Measurements from ENCODE around the gene ASCC3.
A peak's percentile ranks its signal among the peaks of the same experiment; 100 is the strongest.

Gene ASCC3

DNA sequence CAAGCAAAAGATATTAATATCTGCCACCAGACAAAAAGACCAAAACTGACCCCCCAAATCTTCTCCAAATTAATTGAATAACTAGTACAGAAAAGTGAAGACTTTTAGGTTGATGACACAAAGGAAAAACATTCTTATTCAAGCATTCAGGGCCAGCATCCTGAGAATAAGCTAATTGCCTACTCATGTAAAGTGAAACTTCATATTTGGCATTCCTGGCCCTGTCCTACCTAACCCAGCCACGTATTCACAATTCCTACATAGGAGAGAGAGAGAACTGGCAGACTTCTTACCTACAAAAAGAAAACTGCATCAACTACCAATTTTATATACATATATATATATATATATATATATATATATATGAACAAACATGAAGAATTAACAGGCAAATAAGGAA lies 4.9 kb upstream of the ASCC3 start:
- Histone ChIP-seq H3K27me3 (ENCODE audit: control insufficient read depth in 1 of 2, insufficient read depth in 2 of 2, low read length in 2 of 2) (no peaks in the 10 kb centered on the region), H3K4me1 (ENCODE audit: control insufficient read depth in 1 of 2, insufficient read depth in 2 of 2, low read length in 2 of 2) (peaks cover 8 to 11% of the 10 kb centered on the region in 2 donors), H3K4me3 (ENCODE audit: low read depth in 1 of 2, low read length in 2 of 2) (no peak overlapping the region), H3K9ac (ENCODE audit: low read depth in 1 of 2, low read length in 2 of 2) (no peak overlapping the region), H3K9me3 (ENCODE audit: control insufficient read depth in 1 of 2, low read length in 2 of 2) (no peaks in the 10 kb centered on the region), H3K27ac (ENCODE audit: low read depth, low read length) (no peak overlapping the region), H3K36me3 (ENCODE audit: control insufficient read depth in 1 of 2, insufficient read depth in 2 of 2, low read length in 2 of 2) (no peaks in the 10 kb centered on the region)

DNA sequence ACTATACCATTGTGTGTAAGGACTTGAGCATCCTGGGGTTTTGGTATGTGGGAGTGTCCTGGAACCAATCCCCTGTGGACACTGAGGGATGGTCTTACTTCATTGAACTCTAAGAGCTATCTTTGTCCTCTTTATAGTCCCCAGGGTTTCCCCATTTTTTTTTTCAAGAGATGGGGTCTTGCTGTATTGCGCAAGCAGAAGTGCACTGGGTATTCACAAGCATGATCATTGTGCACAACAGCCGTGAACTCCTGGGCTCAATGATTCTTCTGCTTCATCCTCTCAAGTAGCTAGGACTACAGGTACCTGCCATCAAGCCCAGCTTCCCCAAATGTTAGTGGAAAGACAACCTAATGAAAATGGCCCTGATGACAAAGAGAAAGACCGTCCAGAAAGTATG lies 2.2 kb upstream of the ASCC3 start:
- H3K4me1 ChIP-seq (ENCODE audit: control insufficient read depth in 1 of 2, insufficient read depth in 2 of 2, low read length in 2 of 2), result peaks cover 22 to 31% of the 10 kb centered on the region in 2 donors
- H3K9me3 ChIP-seq (ENCODE audit: control insufficient read depth in 1 of 2, low read length in 2 of 2), result no peaks in the 10 kb centered on the region
- H3K36me3 ChIP-seq (ENCODE audit: control insufficient read depth in 1 of 2, insufficient read depth in 2 of 2, low read length in 2 of 2), result no peaks in the 10 kb centered on the region
- no peak overlapping the region for H3K9ac ChIP-seq (ENCODE audit: low read depth in 1 of 2, low read length in 2 of 2)
- H3K27me3 ChIP-seq (ENCODE audit: control insufficient read depth in 1 of 2, insufficient read depth in 2 of 2, low read length in 2 of 2), result no peaks in the 10 kb centered on the region
- H3K4me3 ChIP-seq (ENCODE audit: low read depth in 1 of 2, low read length in 2 of 2), result no peak overlapping the region
- no peak overlapping the region for H3K27ac ChIP-seq (ENCODE audit: low read depth, low read length)

DNA sequence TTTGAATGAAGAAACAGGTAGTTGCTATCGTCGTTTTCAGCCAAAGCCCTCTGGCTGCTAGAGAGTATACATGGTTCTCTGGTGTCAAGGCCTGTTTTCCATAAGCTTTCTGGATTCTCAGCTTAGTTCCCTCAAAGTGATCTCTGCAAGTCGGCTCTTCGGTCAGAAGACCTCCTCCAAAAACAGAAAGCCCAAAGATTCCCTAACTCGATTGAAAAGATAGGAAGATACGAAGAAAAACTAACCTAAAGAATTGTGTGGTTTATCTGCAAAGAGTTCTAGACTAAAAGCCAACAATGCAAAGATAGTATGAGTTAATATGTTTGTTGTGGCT lies 545 bp upstream of the ASCC3 start:
- H3K27ac ChIP-seq (ENCODE audit: low read depth, low read length), result peak overlapping the region; percentile 97

GRCh38 chr6:100880149-100880852 lies 828 bp downstream of the ASCC3 start:
- peak overlapping the region; percentile 92 to 93 for H3K4me3 ChIP-seq (ENCODE audit: low read depth in 1 of 2, low read length in 2 of 2)
- no peaks in the 10 kb centered on the region for H3K9me3 ChIP-seq (ENCODE audit: control insufficient read depth in 1 of 2, low read length in 2 of 2)
- no peaks in the 10 kb centered on the region for H3K36me3 ChIP-seq (ENCODE audit: control insufficient read depth in 1 of 2, insufficient read depth in 2 of 2, low read length in 2 of 2)
- no peaks in the 10 kb centered on the region for H3K27me3 ChIP-seq (ENCODE audit: control insufficient read depth in 1 of 2, insufficient read depth in 2 of 2, low read length in 2 of 2)
- H3K9ac ChIP-seq (ENCODE audit: low read depth in 1 of 2, low read length in 2 of 2), result peak overlapping the region; percentile 86 to 95
- peaks cover 22 to 50% of the 10 kb centered on the region in 2 donors for H3K4me1 ChIP-seq (ENCODE audit: control insufficient read depth in 1 of 2, insufficient read depth in 2 of 2, low read length in 2 of 2)
- peak overlapping the region; percentile 97 for H3K27ac ChIP-seq (ENCODE audit: low read depth, low read length)

More for the DNA sequence above, 545 bp upstream of the ASCC3 start:
- Histone ChIP-seq H3K9ac (ENCODE audit: low read depth in 1 of 2, low read length in 2 of 2) (peak overlapping the region; percentile 86 to 95), H3K4me3 (ENCODE audit: low read depth in 1 of 2, low read length in 2 of 2) (peak overlapping the region; percentile 92 to 93), H3K4me1 (ENCODE audit: control insufficient read depth in 1 of 2, insufficient read depth in 2 of 2, low read length in 2 of 2) (peaks cover 22 to 41% of the 10 kb centered on the region in 2 donors), H3K36me3 (ENCODE audit: control insufficient read depth in 1 of 2, insufficient read depth in 2 of 2, low read length in 2 of 2) (no peaks in the 10 kb centered on the region), H3K9me3 (ENCODE audit: control insufficient read depth in 1 of 2, low read length in 2 of 2) (no peaks in the 10 kb centered on the region), H3K27me3 (ENCODE audit: control insufficient read depth in 1 of 2, insufficient read depth in 2 of 2, low read length in 2 of 2) (no peaks in the 10 kb centered on the region)

GRCh38 chr6:100879317-100879716 lies 1.8 kb downstream of the ASCC3 start:
- H3K9me3 ChIP-seq (ENCODE audit: control insufficient read depth in 1 of 2, low read length in 2 of 2), result no peaks in the 10 kb centered on the region
- H3K4me1 ChIP-seq (ENCODE audit: control insufficient read depth in 1 of 2, insufficient read depth in 2 of 2, low read length in 2 of 2), result peaks cover 22 to 55% of the 10 kb centered on the region in 2 donors
- H3K27ac ChIP-seq (ENCODE audit: low read depth, low read length), result no peak overlapping the region
- H3K36me3 ChIP-seq (ENCODE audit: control insufficient read depth in 1 of 2, insufficient read depth in 2 of 2, low read length in 2 of 2), result no peaks in the 10 kb centered on the region
- H3K27me3 ChIP-seq (ENCODE audit: control insufficient read depth in 1 of 2, insufficient read depth in 2 of 2, low read length in 2 of 2), result no peaks in the 10 kb centered on the region
- no peak overlapping the region for H3K9ac ChIP-seq (ENCODE audit: low read depth in 1 of 2, low read length in 2 of 2)
- H3K4me3 ChIP-seq (ENCODE audit: low read depth in 1 of 2, low read length in 2 of 2), result no peak overlapping the region

DNA sequence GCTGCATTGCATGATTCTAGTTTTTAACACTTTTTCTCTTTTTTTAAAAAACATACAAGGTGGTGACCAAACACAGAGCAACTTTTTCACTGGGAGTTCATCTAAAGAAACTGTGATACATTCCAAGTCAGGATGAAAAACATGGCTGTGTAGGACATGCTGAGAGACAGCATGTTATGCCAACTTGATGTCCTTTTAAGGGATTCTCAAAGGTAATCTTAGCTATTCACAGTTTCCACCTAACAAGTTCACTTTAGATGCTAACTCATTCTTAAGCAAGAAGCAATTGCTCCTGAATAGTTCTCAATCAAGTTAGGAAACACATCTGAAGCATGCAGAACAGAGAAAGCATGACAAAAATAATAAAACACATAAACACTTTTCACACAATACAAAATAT lies 3.3 kb downstream of the ASCC3 start:
- no peak overlapping the region for H3K27ac ChIP-seq (ENCODE audit: low read depth, low read length)
- H3K9ac ChIP-seq (ENCODE audit: low read depth in 1 of 2, low read length in 2 of 2), result no peak overlapping the region
- peaks cover 22 to 55% of the 10 kb centered on the region in 2 donors for H3K4me1 ChIP-seq (ENCODE audit: control insufficient read depth in 1 of 2, insufficient read depth in 2 of 2, low read length in 2 of 2)
- no peaks in the 10 kb centered on the region for H3K36me3 ChIP-seq (ENCODE audit: control insufficient read depth in 1 of 2, insufficient read depth in 2 of 2, low read length in 2 of 2)
- no peaks in the 10 kb centered on the region for H3K9me3 ChIP-seq (ENCODE audit: control insufficient read depth in 1 of 2, low read length in 2 of 2)
- H3K4me3 ChIP-seq (ENCODE audit: low read depth in 1 of 2, low read length in 2 of 2), result no peak overlapping the region
- H3K27me3 ChIP-seq (ENCODE audit: control insufficient read depth in 1 of 2, insufficient read depth in 2 of 2, low read length in 2 of 2), result no peaks in the 10 kb centered on the region

GRCh38 chr6:100876251-100876650 lies 4.9 kb downstream of the ASCC3 start:
- no peak overlapping the region for H3K9ac ChIP-seq (ENCODE audit: low read depth in 1 of 2, low read length in 2 of 2)
- H3K9me3 ChIP-seq (ENCODE audit: control insufficient read depth in 1 of 2, low read length in 2 of 2), result no peaks in the 10 kb centered on the region
- H3K4me3 ChIP-seq (ENCODE audit: low read depth in 1 of 2, low read length in 2 of 2), result no peak overlapping the region
- no peaks in the 10 kb centered on the region for H3K27me3 ChIP-seq (ENCODE audit: control insufficient read depth in 1 of 2, insufficient read depth in 2 of 2, low read length in 2 of 2)
- H3K36me3 ChIP-seq (ENCODE audit: control insufficient read depth in 1 of 2, insufficient read depth in 2 of 2, low read length in 2 of 2), result peaks cover 0 to 3% of the 10 kb centered on the region in 2 donors
- peaks cover 14 to 44% of the 10 kb centered on the region in 2 donors for H3K4me1 ChIP-seq (ENCODE audit: control insufficient read depth in 1 of 2, insufficient read depth in 2 of 2, low read length in 2 of 2)
- H3K27ac ChIP-seq (ENCODE audit: low read depth, low read length), result no peak overlapping the region

DNA sequence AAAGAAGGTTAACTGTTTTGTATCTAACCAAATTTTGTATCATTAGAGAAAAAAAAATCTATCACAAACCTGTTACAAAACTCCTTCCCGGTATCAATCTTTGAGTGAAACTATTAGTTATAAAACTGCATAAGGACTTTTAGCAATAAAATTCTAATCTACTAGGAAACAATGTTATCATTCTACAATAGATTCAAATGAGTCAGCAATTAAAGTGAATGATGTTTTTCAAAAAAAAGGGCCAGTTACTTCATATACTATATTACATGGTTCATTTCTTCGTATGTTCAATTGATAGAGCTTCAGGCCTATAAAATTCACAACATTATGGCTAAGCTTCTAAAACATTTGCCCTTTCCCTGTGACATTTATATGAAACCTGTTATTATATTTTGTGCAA lies 15.6 kb downstream of the ASCC3 start:
- H3K9ac ChIP-seq (ENCODE audit: low read depth in 1 of 2, low read length in 2 of 2), result no peak overlapping the region
- H3K9me3 ChIP-seq (ENCODE audit: control insufficient read depth in 1 of 2, low read length in 2 of 2), result no peaks in the 10 kb centered on the region
- H3K36me3 ChIP-seq (ENCODE audit: control insufficient read depth in 1 of 2, insufficient read depth in 2 of 2, low read length in 2 of 2), result peaks cover 0 to 14% of the 10 kb centered on the region in 2 donors

GRCh38 chr6:100862063-100862462 lies 19.1 kb downstream of the ASCC3 start:
- Histone ChIP-seq H3K4me1 (ENCODE audit: control insufficient read depth in 1 of 2, insufficient read depth in 2 of 2, low read length in 2 of 2) (peaks cover 0 to 7% of the 10 kb centered on the region in 2 donors), H3K36me3 (ENCODE audit: control insufficient read depth in 1 of 2, insufficient read depth in 2 of 2, low read length in 2 of 2) (peaks cover 5 to 22% of the 10 kb centered on the region in 2 donors)

More for the DNA sequence above, 15.6 kb downstream of the ASCC3 start:
- peaks cover 0 to 7% of the 10 kb centered on the region in 2 donors for H3K4me1 ChIP-seq (ENCODE audit: control insufficient read depth in 1 of 2, insufficient read depth in 2 of 2, low read length in 2 of 2)
- no peak overlapping the region for H3K4me3 ChIP-seq (ENCODE audit: low read depth in 1 of 2, low read length in 2 of 2)
- no peaks in the 10 kb centered on the region for H3K27me3 ChIP-seq (ENCODE audit: control insufficient read depth in 1 of 2, insufficient read depth in 2 of 2, low read length in 2 of 2)
- no peak overlapping the region for H3K27ac ChIP-seq (ENCODE audit: low read depth, low read length)

GRCh38 chr6:100856146-100856545 lies 25.0 kb downstream of the ASCC3 start:
- Histone ChIP-seq H3K4me3 (ENCODE audit: low read depth in 1 of 2, low read length in 2 of 2) (no peak overlapping the region), H3K27ac (ENCODE audit: low read depth, low read length) (no peak overlapping the region), H3K27me3 (ENCODE audit: control insufficient read depth in 1 of 2, insufficient read depth in 2 of 2, low read length in 2 of 2) (no peaks in the 10 kb centered on the region), H3K9me3 (ENCODE audit: control insufficient read depth in 1 of 2, low read length in 2 of 2) (peaks cover 2 to 8% of the 10 kb centered on the region in 2 donors), H3K4me1 (ENCODE audit: control insufficient read depth in 1 of 2, insufficient read depth in 2 of 2, low read length in 2 of 2) (no peaks in the 10 kb centered on the region), H3K9ac (ENCODE audit: low read depth in 1 of 2, low read length in 2 of 2) (no peak overlapping the region), H3K36me3 (ENCODE audit: control insufficient read depth in 1 of 2, insufficient read depth in 2 of 2, low read length in 2 of 2) (peaks cover 5 to 25% of the 10 kb centered on the region in 2 donors)

More at GRCh38 chr6:100862063-100862462, 19.1 kb downstream of the ASCC3 start:
- Histone ChIP-seq H3K9ac (ENCODE audit: low read depth in 1 of 2, low read length in 2 of 2) (no peak overlapping the region), H3K27ac (ENCODE audit: low read depth, low read length) (no peak overlapping the region), H3K4me3 (ENCODE audit: low read depth in 1 of 2, low read length in 2 of 2) (no peak overlapping the region), H3K9me3 (ENCODE audit: control insufficient read depth in 1 of 2, low read length in 2 of 2) (peaks cover 0 to under 1% of the 10 kb centered on the region in 2 donors), H3K27me3 (ENCODE audit: control insufficient read depth in 1 of 2, insufficient read depth in 2 of 2, low read length in 2 of 2) (no peaks in the 10 kb centered on the region)

Measured in duodenal mucosa (tissue), 2 donors.